Activated CD4-positive, alpha-beta memory T cell treated with anti-CD3 and anti-CD28 coated beads for 36 hours (primary cell): ENCODE results near the gene CCDC187. TPM values are rescaled to one million over a fixed set of nuclear protein-coding genes. Genes with fewer than 3 reads are reported as not detected.

Experiments used
- CTCF ChIA-PET: fragments of 350-600 bp; sonication (Branson Sonifier 250); formaldehyde crosslinking; loops from one replicate; lab custom pipeline; 2021; ENCODE audit warnings: antibody characterized with exemption, inconsistent platforms; lab: Charles Lee
- POLR2A ChIA-PET: fragments of 350-600 bp; sonication (Branson Sonifier 250); formaldehyde crosslinking; loops from one replicate; lab custom pipeline; 2021; ENCODE audit warnings: antibody characterized with exemption; lab: Charles Lee
- DNase-seq: peaks from one replicate; pipeline ENCODE4 v3.0.0-alpha.2; 2020
- H3K27ac Mint-ChIP-seq: one replicate; pipeline ENCODE4 v1.8.0; 2021; ENCODE audit warnings: mixed read lengths
- H3K27me3 Mint-ChIP-seq: one replicate; pipeline ENCODE4 v1.8.0; 2021; ENCODE audit warnings: mixed read lengths
- H3K36me3 Mint-ChIP-seq: one replicate; pipeline ENCODE4 v1.8.0; 2021; ENCODE audit warnings: mixed read lengths
- H3K4me1 Mint-ChIP-seq: one replicate; pipeline ENCODE4 v1.8.0; 2021; ENCODE audit warnings: low read depth, mixed read lengths
- H3K4me3 Mint-ChIP-seq: one replicate; pipeline ENCODE4 v1.8.0; 2021; ENCODE audit warnings: mild to moderate bottlenecking, mixed read lengths
- H3K9me3 Mint-ChIP-seq: one replicate; pipeline ENCODE4 v1.8.0; 2021; ENCODE audit warnings: mixed read lengths
- intact Hi-C: fragments of 100-400 bp; cut with micrococcal nuclease; formaldehyde crosslinking; loops from one replicate; pipeline ENCODE4 v1.15.1; 2023
- total RNA-seq, 2 experiments: library from RNA; stranded (reverse); gene quantifications; one replicate each; pipeline ENCODE4 v1.2.3, GENCODE V29; 2021

CCDC187 gene
- total RNA-seq, 2 experiments from 2014 or later: not detected

- Mint-ChIP-seq H3K36me3 (peaks cover 35% of the 10 kb centered on the region), H3K27ac (no peak overlapping the region), H3K9me3 (no peaks in the 10 kb centered on the region), H3K4me3 (no peak overlapping the region), H3K4me1 (no peaks in the 10 kb centered on the region), H3K27me3 (peaks cover 2% of the 10 kb centered on the region)
- ChIA-PET POLR2A (no interaction called here), CTCF (no interaction called here)
- intact Hi-C loops: no loop called here
- DNase-seq: no peak
These were observed 94.1 kb downstream of the CCDC187 start for GRCh38 chr9:136209786-136210185.

DNA sequence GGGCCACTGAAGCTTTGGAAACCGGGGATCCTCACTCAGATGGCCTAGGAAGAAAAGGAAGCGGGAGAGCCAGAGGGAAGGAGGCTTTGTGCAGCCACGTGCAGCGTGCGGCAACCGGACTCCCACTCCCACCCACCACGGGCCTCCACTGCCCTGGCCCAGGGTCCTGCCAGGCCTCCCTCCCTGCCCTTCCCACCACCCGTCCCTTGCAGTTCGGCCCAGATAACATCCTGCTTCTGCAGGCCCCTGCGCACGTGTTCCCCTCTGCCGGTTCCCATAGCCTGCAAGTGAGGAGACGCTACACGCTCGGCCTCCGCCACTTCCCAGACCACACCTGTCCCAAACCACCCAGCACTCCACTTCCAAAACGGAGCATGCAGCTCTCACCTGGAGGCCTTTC, 94.7 kb downstream of the CCDC187 start:
- peaks cover 29% of the 10 kb centered on the region for H3K36me3 Mint-ChIP-seq
- H3K4me1 Mint-ChIP-seq: no peaks in the 10 kb centered on the region
- H3K4me3 Mint-ChIP-seq: no peak overlapping the region
- peaks cover 4% of the 10 kb centered on the region for H3K27me3 Mint-ChIP-seq
- ChIA-PET POLR2A (no interaction called here), CTCF (no interaction called here)
- H3K27ac Mint-ChIP-seq: no peak overlapping the region
- intact Hi-C loops: no loop called here
- H3K9me3 Mint-ChIP-seq: no peaks in the 10 kb centered on the region
- no peak for DNase-seq

- Mint-ChIP-seq H3K4me3 (no peak overlapping the region), H3K36me3 (peaks cover 23% of the 10 kb centered on the region), H3K4me1 (no peaks in the 10 kb centered on the region), H3K9me3 (no peaks in the 10 kb centered on the region), H3K27me3 (peaks cover 8% of the 10 kb centered on the region), H3K27ac (no peak overlapping the region)
- no peak for DNase-seq
- ChIA-PET POLR2A (interaction anchor here (0.9 kb wide), 1 partner anchor 11 kb away, joined by 3 read pairs; no protein-coding TSS in a partner anchor), CTCF (no interaction called here)
- intact Hi-C loops: no loop called here
These were observed 95.2 kb downstream of the CCDC187 start for GRCh38 chr9:136208675-136209074.

- Mint-ChIP-seq H3K36me3 (peaks cover 14% of the 10 kb centered on the region), H3K4me1 (no peaks in the 10 kb centered on the region), H3K27ac (no peak overlapping the region), H3K4me3 (no peak overlapping the region), H3K9me3 (no peaks in the 10 kb centered on the region), H3K27me3 (peaks cover 13% of the 10 kb centered on the region)
- ChIA-PET CTCF (no interaction called here), POLR2A (no interaction called here)
- intact Hi-C loops: no loop called here
- no peak for DNase-seq
These were observed 96.3 kb downstream of the CCDC187 start for GRCh38 chr9:136207616-136208015.

GRCh38 chr9:136206602-136207275, 97.2 kb downstream of the CCDC187 start:
- Mint-ChIP-seq H3K9me3 (no peaks in the 10 kb centered on the region), H3K36me3 (peaks cover 10% of the 10 kb centered on the region), H3K27me3 (peaks cover 13% of the 10 kb centered on the region), H3K4me3 (no peak overlapping the region), H3K27ac (no peak overlapping the region), H3K4me1 (no peaks in the 10 kb centered on the region)
- DNase-seq: no peak
- ChIA-PET CTCF (interaction anchor here (0.6 to 1.5 kb wide), 3 partner anchors 10 to 236 kb away, joined by 4 to 7 read pairs (median 4); no protein-coding TSS in a partner anchor), POLR2A (no interaction called here)
- intact Hi-C loops: no loop called here

DNA sequence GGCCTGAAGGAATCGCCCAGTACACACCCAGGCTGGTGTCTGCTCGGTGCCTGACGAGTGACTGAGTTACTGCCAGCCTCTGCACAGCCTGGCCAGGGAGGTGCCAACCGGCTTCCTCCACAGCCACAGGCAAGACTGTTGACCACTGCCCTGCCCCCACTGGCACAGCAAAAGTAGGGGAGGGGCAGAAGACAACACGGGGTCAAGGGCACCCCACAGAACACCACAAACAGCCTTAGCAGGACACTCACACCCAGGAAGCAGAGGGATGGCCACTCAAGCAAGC, 98.2 kb downstream of the CCDC187 start:
- no peak for DNase-seq
- no peak overlapping the region for H3K4me3 Mint-ChIP-seq
- H3K36me3 Mint-ChIP-seq: peaks cover 10% of the 10 kb centered on the region
- intact Hi-C loops: no loop called here
- no peak overlapping the region for H3K27ac Mint-ChIP-seq
- H3K4me1 Mint-ChIP-seq: no peaks in the 10 kb centered on the region
- POLR2A ChIA-PET: no interaction called here
- CTCF ChIA-PET: interaction anchor here (1.0 to 1.5 kb wide), 2 partner anchors 9 to 19 kb away, joined by 4 to 7 read pairs; no protein-coding TSS in a partner anchor
- H3K9me3 Mint-ChIP-seq: no peaks in the 10 kb centered on the region
- peaks cover 21% of the 10 kb centered on the region for H3K27me3 Mint-ChIP-seq

DNA sequence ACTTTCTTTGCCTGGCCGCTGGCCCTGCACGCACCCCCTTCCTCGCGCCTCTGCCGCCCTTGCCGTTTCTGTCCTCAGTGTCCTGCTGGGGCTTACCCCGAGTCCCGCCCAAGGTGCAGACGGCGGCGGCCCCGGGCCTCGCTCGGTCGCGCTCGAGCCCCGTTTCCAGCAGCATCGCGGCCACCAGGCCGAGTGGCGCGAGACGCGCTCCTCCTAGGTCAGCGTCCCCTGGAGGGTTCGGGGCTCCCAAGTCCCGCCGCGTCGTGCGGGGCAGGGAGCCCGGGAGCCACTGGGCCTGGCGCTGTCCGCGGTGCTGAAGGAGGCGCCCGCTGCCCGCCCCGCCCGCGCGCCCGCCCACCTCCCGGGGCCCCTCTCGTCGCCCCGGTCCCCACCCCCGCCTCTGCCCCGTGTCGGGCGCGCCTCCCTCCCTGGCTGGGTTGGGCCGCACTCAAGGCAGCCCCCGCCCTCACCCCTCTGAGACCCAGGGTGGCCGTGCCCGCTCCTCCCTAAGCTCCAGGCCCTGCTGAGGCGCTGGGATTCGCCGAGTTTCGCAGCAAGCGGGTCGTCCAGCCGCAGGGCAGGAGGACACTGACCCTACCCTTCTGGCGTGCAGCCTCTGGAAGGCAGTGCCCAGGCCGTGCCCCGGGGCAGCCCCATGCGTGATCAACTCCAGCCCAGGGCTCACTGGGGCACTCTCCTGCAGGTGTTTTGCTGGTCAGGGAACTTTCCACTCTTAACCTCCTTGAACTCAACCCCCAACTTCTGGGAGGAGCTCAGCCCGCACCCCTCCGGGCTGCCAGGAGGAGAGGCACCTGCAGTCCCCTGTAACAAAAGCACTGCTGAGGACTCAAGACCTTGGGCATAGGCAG, 98.8 kb downstream of the CCDC187 start, which contains the start of gene LHX3:
TSS of gene LHX3 (minus strand) at position 291 of the 869 bp plus-strand sequence. CDS start at position 175, 116 bp downstream.
- intact Hi-C loops: no loop called here
- POLR2A ChIA-PET: no interaction called here
- Mint-ChIP-seq H3K36me3 (peaks cover 10% of the 10 kb centered on the region), H3K27ac (no peak within 1 kb of the TSS), H3K4me1 (no peaks in the 10 kb centered on the region), H3K27me3 (peaks cover 26% of the 10 kb centered on the region), H3K4me3 (no peak within 1 kb of the TSS), H3K9me3 (no peaks in the 10 kb centered on the region)
- DNase-seq: peak; percentile 28
- CTCF ChIA-PET: interaction anchor here (1.5 kb wide), 1 partner anchor 8 kb away, joined by 4 read pairs; no protein-coding TSS in a partner anchor

DNA sequence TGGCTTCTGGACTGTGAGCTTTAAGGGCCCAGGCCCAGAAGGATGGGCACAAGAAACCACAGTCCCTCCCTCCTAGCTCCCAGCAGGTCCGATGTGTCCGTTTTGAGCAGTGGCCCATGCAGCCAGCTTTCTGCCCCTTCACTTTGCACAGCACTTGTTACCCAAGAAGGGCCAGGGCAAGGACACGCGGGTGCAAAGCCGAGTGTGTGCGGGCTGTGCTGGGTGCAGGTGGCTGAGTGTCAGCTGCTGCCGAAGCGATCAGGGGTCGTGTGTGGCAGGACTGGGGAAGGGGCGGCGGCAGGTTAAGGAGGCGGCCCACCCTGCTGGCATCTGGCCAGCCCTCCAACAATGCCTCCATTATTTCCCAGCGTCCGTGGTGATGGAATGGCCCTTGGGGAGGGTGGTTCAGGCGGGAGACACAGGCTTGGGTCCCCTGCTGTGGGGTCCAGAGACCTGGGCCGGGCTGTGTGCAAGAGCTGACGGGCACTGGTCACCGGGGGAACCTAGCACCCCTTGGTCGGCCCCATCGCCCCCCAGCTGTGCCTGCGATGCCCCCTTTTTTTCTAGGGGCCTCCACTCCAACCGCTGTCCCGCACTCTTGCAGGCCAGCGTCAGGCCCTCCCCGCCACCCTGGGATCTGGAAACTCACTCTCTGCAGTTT, 99.6 kb downstream of the CCDC187 start:
- Mint-ChIP-seq H3K36me3 (peaks cover 8% of the 10 kb centered on the region), H3K4me3 (no peak overlapping the region), H3K4me1 (no peaks in the 10 kb centered on the region), H3K9me3 (no peaks in the 10 kb centered on the region), H3K27ac (no peak overlapping the region), H3K27me3 (peaks cover 29% of the 10 kb centered on the region)
- no peak for DNase-seq
- CTCF ChIA-PET: no interaction called here
- POLR2A ChIA-PET: no interaction called here
- intact Hi-C loops: no loop called here

GRCh38 chr9:136203408-136204144, 100.3 kb downstream of the CCDC187 start:
- peaks cover 29% of the 10 kb centered on the region for H3K27me3 Mint-ChIP-seq
- no peaks in the 10 kb centered on the region for H3K9me3 Mint-ChIP-seq
- H3K4me3 Mint-ChIP-seq: no peak overlapping the region
- intact Hi-C loops: no loop called here
- H3K36me3 Mint-ChIP-seq: peaks cover 5% of the 10 kb centered on the region
- no peak overlapping the region for H3K27ac Mint-ChIP-seq
- no peaks in the 10 kb centered on the region for H3K4me1 Mint-ChIP-seq
- CTCF ChIA-PET: no interaction called here
- no peak for DNase-seq
- POLR2A ChIA-PET: no interaction called here

DNA sequence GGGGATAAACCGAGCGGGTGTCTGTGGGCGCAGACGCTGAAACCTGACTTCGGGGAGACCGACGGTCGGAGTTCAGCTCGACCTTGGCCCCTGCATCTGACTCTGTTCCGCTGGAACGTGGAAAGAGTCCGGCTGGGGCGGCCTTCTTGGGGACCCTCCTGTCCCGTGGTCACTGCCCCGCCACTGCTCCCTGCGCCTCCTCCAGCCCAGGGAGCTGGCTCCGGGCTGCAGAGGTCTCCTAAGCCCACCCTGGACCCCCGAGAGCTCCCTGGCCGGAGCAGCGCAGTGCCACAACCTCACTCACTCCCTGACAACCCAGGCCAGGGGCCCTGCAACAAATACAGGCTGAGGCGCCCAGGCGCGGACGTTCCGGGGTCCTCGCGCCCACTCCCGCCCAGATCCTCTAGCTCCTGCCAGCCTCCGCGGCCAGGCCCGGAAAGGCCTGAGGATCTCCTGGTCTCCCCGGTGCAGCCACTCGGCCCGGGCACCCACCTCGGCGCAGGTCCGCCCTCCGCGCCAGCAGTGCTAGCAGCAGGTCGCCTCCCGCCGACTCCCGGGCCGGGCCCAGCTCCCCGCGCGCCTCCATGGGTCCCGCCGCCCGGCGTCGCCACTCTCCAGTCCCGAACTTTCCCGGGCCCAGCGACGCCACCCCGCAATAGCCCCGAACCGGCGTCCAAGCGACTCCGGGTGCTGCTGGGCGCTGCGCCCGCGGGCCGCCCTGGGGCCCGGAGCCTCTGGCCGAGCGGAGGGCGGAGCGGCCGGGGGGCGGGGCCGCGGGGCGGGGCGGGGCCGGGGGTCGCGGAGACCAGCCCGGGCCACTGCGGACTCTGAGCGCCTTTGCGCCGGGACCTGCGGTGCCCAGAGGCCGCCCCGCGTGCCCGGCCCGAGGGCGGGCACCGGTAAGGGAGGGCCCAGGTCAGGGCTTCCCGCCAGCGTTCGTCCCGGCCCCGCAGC, 101.2 kb downstream of the CCDC187 start:
- CTCF ChIA-PET: no interaction called here

More for the DNA sequence above, 101.2 kb downstream of the CCDC187 start:
- POLR2A ChIA-PET: no interaction called here
- Mint-ChIP-seq H3K9me3 (no peaks in the 10 kb centered on the region), H3K4me1 (no peaks in the 10 kb centered on the region), H3K27ac (no peak overlapping the region), H3K27me3 (peaks cover 37% of the 10 kb centered on the region), H3K4me3 (no peak overlapping the region), H3K36me3 (peaks cover 1% of the 10 kb centered on the region)
- DNase-seq: no peak
- intact Hi-C loops: no loop called here
